ENCODE data around the gene DPF1. TPM values are rescaled to one million over a fixed set of nuclear protein-coding genes. Genes with fewer than 3 reads are reported as not detected.

Gene DPF1
- total RNA-seq = 0.50 and 2.8 TPM in 2 replicates

GRCh38 chr19:38224014-38224862 lies at the start of gene DPF1:
Gene DPF1 (minus strand): TSS chr19:38224222. CDS start chr19:38224142, 80 bp downstream.

DNA sequence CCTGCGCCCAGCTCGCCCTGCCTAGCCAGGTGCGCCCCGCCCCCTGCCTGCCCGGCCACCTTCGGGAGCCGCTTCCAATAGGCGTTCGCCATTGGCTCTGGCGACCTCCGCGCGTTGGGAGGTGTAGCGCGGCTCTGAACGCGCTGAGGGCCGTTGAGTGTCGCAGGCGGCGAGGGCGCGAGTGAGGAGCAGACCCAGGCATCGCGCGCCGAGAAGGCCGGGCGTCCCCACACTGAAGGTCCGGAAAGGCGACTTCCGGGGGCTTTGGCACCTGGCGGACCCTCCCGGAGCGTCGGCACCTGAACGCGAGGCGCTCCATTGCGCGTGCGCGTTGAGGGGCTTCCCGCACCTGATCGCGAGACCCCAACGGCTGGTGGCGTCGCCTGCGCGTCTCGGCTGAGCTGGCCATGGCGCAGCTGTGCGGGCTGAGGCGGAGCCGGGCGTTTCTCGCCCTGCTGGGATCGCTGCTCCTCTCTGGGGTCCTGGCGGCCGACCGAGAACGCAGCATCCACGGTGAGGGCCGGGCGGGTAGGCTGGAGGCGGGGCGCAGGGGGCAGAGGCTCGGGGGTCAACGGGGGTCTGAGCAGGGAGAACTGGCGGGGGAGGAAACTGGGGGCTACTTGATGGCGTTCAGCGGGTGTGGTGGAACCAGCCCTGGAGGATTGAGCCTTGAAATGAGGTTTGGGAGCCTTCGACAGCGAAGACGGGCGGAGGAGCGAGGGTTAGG lies 40.6 kb upstream of the DPF1 start, which contains the start of gene SPINT2:
TSS of gene SPINT2 (plus strand) at position 88 of the 727 bp plus-strand sequence. CDS start at position 408, 320 bp downstream.

Other genes starting within 250 kb of the DPF1 start
- 0.44 and 1.6 TPM in 2 replicates for gene PPP1R14A, start 32.2 kb upstream of the DPF1 start, total RNA-seq
- gene SPINT2, start 40.4 kb upstream of the DPF1 start, total RNA-seq = 0.55 and 1.7 TPM in 2 replicates
- not detected in 2 replicates for gene C19orf33, start 80.0 kb upstream of the DPF1 start, total RNA-seq
- 53.6 and 73.6 TPM in 2 replicates for gene YIF1B, start 91.7 kb upstream of the DPF1 start, total RNA-seq
- 1.5 and 5.2 TPM in 2 replicates for gene KCNK6, start 95.6 kb upstream of the DPF1 start, total RNA-seq
- 0.22 and 1.6 TPM in 2 replicates for gene CATSPERG, start 111.6 kb upstream of the DPF1 start, total RNA-seq
- gene PSMD8, start 150.3 kb upstream of the DPF1 start, total RNA-seq = 308 and 462 TPM in 2 replicates
- gene GGN, start 163.8 kb upstream of the DPF1 start, total RNA-seq = 0.11 and 0.62 TPM in 2 replicates
- gene SPRED3, start 164.5 kb upstream of the DPF1 start, total RNA-seq = 2.4 TPM in 2 replicates
- 7.2 and 8.0 TPM in 2 replicates for gene FAM98C, start 178.9 kb upstream of the DPF1 start, total RNA-seq
- gene RASGRP4, start 202.0 kb upstream of the DPF1 start, total RNA-seq = not detected in 2 replicates
- gene RYR1, start 209.5 kb upstream of the DPF1 start, total RNA-seq = under 0.01 and 0.11 TPM in 2 replicates